NK-92 (cell line): ENCODE measurements around the gene SLC1A2.

Experiments
- DNase-seq: peaks from one replicate; lab custom pipeline; 2025; ENCODE audit not compliant: unreplicated experiment; lab: John Stamatoyannopoulos, UW

SLC1A2 gene

GRCh38 chr11:35419184-35419829 is at the start of gene SLC1A2:
Gene SLC1A2 (minus strand): TSS chr11:35419558. CDS start chr11:35418966, 592 bp downstream.
- no peak for DNase-seq

GRCh38 chr11:35466058-35466457 is 46.7 kb upstream of the SLC1A2 start:
- no peak for DNase-seq

- no peak for DNase-seq
Measured at GRCh38 chr11:35464308-35464707, 45.0 kb upstream of the SLC1A2 start.

GRCh38 chr11:35463331-35463751 is 44.0 kb upstream of the SLC1A2 start:
- no peak for DNase-seq

GRCh38 chr11:35461917-35462538 is 42.7 kb upstream of the SLC1A2 start:
- no peak for DNase-seq

GRCh38 chr11:35459489-35459888 is 40.1 kb upstream of the SLC1A2 start:
- DNase-seq: no peak

GRCh38 chr11:35458846-35459245 is 39.5 kb upstream of the SLC1A2 start:
- no peak for DNase-seq

GRCh38 chr11:35454362-35454761 is 35.0 kb upstream of the SLC1A2 start:
- DNase-seq: no peak

GRCh38 chr11:35436581-35437250 is 17.4 kb upstream of the SLC1A2 start:
- no peak for DNase-seq

- no peak for DNase-seq
Measured at GRCh38 chr11:35433588-35433987, 14.2 kb upstream of the SLC1A2 start.

GRCh38 chr11:35432464-35432863 is 13.1 kb upstream of the SLC1A2 start:
- DNase-seq: no peak

GRCh38 chr11:35427071-35427470 is 7.7 kb upstream of the SLC1A2 start:
- no peak for DNase-seq

GRCh38 chr11:35426351-35426750 is 7.0 kb upstream of the SLC1A2 start:
- DNase-seq: no peak

GRCh38 chr11:35425603-35426212 is 6.3 kb upstream of the SLC1A2 start:
- DNase-seq: no peak

- DNase-seq: no peak
Measured at GRCh38 chr11:35424157-35424940, 5.0 kb upstream of the SLC1A2 start.

- no peak for DNase-seq
Measured at GRCh38 chr11:35420371-35420770, 1.0 kb upstream of the SLC1A2 start.

- no peak for DNase-seq
Measured at GRCh38 chr11:35419830-35420333, 524 bp upstream of the SLC1A2 start.

GRCh38 chr11:35418282-35419183 is 825 bp downstream of the SLC1A2 start:
- DNase-seq: no peak

GRCh38 chr11:35415487-35415886 is 3.9 kb downstream of the SLC1A2 start:
- no peak for DNase-seq

GRCh38 chr11:35414776-35415175 is 4.6 kb downstream of the SLC1A2 start:
- no peak for DNase-seq
